Measurements from ENCODE around the gene MITF.

- TF ChIP-seq CTCF (IDR thresholded peaks at IDR 0.05 in 2 of 3, conservative IDR thresholded peaks at IDR 0.05 in 1 of 3; ENCODE audit: borderline replicate concordance in 1 of 3, insufficient read depth in 1 of 3, low read depth in 2 of 3, low read length in 2 of 3) (no peak), SIN3A (IDR thresholded peaks at IDR 0.05; ENCODE audit: low read depth) (no peak), RAD21 (IDR thresholded peaks at IDR 0.05; ENCODE audit: low read depth) (no peak)
These were observed 16.5 kb downstream of the MITF start for GRCh38 chr3:69755795-69756194.

Data from HCT116 (cell line).